ENCODE results near the gene AMMECR1L.
A peak's percentile ranks its signal among the peaks of the same experiment; 100 is the strongest.
"Not testable (repeated sequence)": the region's sequence is repeated elsewhere in the genome, so short reads cannot be mapped to it uniquely, and the experiment has no call there.

AMMECR1L gene

GRCh38 chr2:127897531-127898211 lies 11.9 kb upstream of the AMMECR1L start:
- no peak overlapping the region for H3K27ac Mint-ChIP-seq
- no peaks in the 10 kb centered on the region for H3K9me3 Mint-ChIP-seq (ENCODE audit: low read depth)
- no peaks in the 10 kb centered on the region for H3K27me3 Mint-ChIP-seq
- H3K36me3 Mint-ChIP-seq: no peaks in the 10 kb centered on the region
- no peak overlapping the region for H3K4me3 Mint-ChIP-seq
- H3K4me1 Mint-ChIP-seq (ENCODE audit: low read depth): no peaks in the 10 kb centered on the region

- Mint-ChIP-seq H3K27me3 (no peaks in the 10 kb centered on the region), H3K27ac (no peak overlapping the region), H3K4me3 (no peak overlapping the region), H3K36me3 (no peaks in the 10 kb centered on the region), H3K4me1 (ENCODE audit: low read depth) (peaks cover 15% of the 10 kb centered on the region), H3K9me3 (ENCODE audit: low read depth) (no peaks in the 10 kb centered on the region)
These were observed 7.7 kb upstream of the AMMECR1L start for GRCh38 chr2:127893494-127893893.

DNA sequence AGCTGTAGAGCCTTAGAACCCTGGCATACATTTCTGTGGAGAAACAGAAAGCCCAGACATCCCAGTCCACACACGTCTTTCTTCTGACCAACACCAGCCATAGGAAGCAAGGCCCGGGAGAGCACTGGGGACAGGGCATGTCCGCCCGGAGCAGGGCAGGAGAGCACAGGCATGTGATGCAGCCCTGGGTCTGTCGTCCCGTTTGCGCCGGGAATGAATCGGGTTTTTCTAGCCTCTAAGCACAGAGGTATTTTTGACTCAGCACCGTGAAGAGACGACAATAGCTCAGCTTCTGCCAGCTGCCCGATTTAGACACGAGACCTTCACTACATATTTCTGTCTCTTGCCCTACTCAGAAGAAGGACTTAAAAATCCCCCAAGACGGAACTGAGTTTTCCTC lies 7.3 kb upstream of the AMMECR1L start:
- Mint-ChIP-seq H3K27ac (no peak overlapping the region), H3K36me3 (no peaks in the 10 kb centered on the region), H3K27me3 (no peaks in the 10 kb centered on the region), H3K9me3 (ENCODE audit: low read depth) (no peaks in the 10 kb centered on the region), H3K4me3 (no peak overlapping the region), H3K4me1 (ENCODE audit: low read depth) (peaks cover 18% of the 10 kb centered on the region)

DNA sequence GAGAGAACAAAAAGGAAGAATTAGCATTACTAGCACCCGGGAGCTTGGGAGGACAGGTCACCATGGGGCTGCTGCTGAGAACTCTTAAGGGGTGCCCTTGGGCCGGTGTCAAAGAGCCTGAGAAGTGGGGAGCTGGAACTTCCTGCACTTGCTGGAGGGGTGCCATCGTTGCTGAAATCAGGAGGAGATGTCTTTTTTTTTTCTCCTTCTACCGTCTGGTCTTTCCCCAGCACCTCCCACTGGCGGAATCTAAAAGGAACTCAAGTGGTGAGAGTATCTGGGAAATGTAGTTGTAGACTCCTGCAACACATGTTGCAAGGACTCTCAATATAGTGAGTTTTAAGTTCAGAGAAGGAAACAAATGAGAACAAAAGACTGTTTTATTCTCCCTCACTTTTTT lies 6.1 kb upstream of the AMMECR1L start:
- Mint-ChIP-seq H3K4me1 (ENCODE audit: low read depth) (peaks cover 30% of the 10 kb centered on the region), H3K36me3 (no peaks in the 10 kb centered on the region), H3K9me3 (ENCODE audit: low read depth) (no peaks in the 10 kb centered on the region), H3K27ac (no peak overlapping the region), H3K4me3 (no peak overlapping the region), H3K27me3 (no peaks in the 10 kb centered on the region)

GRCh38 chr2:127890756-127891155 lies 5.0 kb upstream of the AMMECR1L start:
- not testable (repeated sequence) for H3K36me3 Mint-ChIP-seq
- peaks cover 30% of the 10 kb centered on the region for H3K4me1 Mint-ChIP-seq (ENCODE audit: low read depth)

GRCh38 chr2:127888772-127889171 lies 3.0 kb upstream of the AMMECR1L start:
- no peaks in the 10 kb centered on the region for H3K9me3 Mint-ChIP-seq (ENCODE audit: low read depth)
- H3K27ac Mint-ChIP-seq: peak overlapping the region; percentile 68
- H3K27me3 Mint-ChIP-seq: no peaks in the 10 kb centered on the region

More at GRCh38 chr2:127890756-127891155, 5.0 kb upstream of the AMMECR1L start:
- H3K4me3 Mint-ChIP-seq; H3K27me3 Mint-ChIP-seq; H3K9me3 Mint-ChIP-seq (ENCODE audit: low read depth); H3K27ac Mint-ChIP-seq: not testable (repeated sequence)

GRCh38 chr2:127887776-127888130 lies 2.0 kb upstream of the AMMECR1L start:
- peak overlapping the region; percentile 91 for H3K27ac Mint-ChIP-seq
- peaks cover 49% of the 10 kb centered on the region for H3K4me1 Mint-ChIP-seq (ENCODE audit: low read depth)
- H3K36me3 Mint-ChIP-seq: peaks cover 4% of the 10 kb centered on the region
- no peaks in the 10 kb centered on the region for H3K27me3 Mint-ChIP-seq
- H3K4me3 Mint-ChIP-seq: peak overlapping the region; percentile 91
- H3K9me3 Mint-ChIP-seq (ENCODE audit: low read depth): no peaks in the 10 kb centered on the region

More at GRCh38 chr2:127888772-127889171, 3.0 kb upstream of the AMMECR1L start:
- Mint-ChIP-seq H3K4me1 (ENCODE audit: low read depth) (peaks cover 43% of the 10 kb centered on the region), H3K36me3 (peaks cover 4% of the 10 kb centered on the region), H3K4me3 (no peak overlapping the region)

GRCh38 chr2:127887082-127887775 lies 1.5 kb upstream of the AMMECR1L start:
- Mint-ChIP-seq H3K36me3 (peaks cover 4% of the 10 kb centered on the region), H3K9me3 (ENCODE audit: low read depth) (no peaks in the 10 kb centered on the region), H3K27ac (peak overlapping the region; percentile 91), H3K4me1 (ENCODE audit: low read depth) (peaks cover 52% of the 10 kb centered on the region), H3K27me3 (no peaks in the 10 kb centered on the region), H3K4me3 (peak overlapping the region; percentile 91)

GRCh38 chr2:127886593-127886935 lies 808 bp upstream of the AMMECR1L start:
- H3K27ac Mint-ChIP-seq; H3K27me3 Mint-ChIP-seq; H3K9me3 Mint-ChIP-seq (ENCODE audit: low read depth); H3K36me3 Mint-ChIP-seq: not testable (repeated sequence)
- H3K4me1 Mint-ChIP-seq (ENCODE audit: low read depth): peaks cover 54% of the 10 kb centered on the region
- H3K4me3 Mint-ChIP-seq: peak overlapping the region; percentile 91

DNA sequence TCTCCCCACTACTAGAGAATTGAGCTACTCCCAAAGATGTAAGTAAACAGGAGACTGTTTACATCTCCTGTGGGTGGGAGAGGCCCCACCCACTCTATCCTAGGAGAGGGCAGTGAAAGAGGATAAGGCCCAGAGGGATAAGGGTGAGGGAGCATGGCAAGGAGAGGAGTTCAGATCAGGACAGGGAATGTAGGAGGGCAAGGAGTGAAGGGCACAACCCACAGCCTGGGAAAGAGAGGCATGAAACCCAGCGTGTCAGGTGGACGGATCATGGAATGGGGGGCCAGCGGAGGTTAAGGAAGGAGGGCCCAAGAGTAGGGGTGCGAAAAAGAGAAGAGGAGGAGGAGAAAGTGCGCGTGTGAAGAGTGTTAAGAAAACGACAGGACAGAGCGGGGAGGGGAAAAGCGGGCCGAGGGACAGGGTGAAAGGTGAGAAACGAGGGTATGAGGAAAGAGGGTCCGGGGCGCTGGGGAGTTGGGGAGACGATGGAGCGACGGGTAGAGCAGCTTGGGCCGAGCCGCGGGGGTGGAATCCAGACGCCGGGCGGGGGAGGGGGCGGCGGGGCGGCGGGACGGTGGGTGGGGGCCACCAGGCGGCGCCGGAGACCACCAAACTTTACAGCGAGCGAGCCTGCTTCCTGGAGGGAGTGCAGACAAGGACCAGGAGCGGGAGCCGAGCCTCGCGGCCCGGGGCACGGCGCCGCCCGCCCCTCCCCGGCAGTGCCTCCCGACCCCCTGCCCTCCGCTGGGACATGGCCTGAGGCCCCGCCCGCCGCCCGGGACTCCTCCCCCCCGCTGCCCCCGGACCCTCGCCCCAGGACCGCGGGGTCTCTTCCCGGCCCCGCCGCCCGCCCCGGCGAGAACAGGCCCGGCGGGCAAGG lies 655 bp downstream of the AMMECR1L start:
- Mint-ChIP-seq H3K27ac (peak overlapping the region; percentile 72), H3K4me1 (ENCODE audit: low read depth) (peaks cover 61% of the 10 kb centered on the region), H3K4me3 (peak overlapping the region; percentile 95)
- not testable (repeated sequence) for H3K36me3 Mint-ChIP-seq; H3K9me3 Mint-ChIP-seq (ENCODE audit: low read depth); H3K27me3 Mint-ChIP-seq

DNA sequence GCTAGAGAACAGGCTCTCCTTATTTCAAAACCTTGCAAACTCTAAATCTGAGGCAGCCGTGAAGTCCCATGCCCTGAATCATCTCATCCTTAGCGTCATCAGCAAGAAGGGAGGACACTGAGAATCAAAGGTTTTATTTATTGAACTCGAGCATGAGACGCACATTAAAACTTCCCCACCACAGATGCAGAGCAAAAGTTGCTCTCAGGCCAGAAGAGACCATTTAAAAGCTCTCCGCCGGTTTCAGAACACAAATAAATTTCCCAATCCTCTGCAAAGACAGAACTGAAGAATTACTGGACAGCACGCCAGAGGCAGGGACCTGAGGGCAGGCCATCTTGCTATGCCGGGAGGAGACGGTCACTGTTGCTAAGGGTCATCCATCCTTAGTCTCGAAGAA lies 1.3 kb downstream of the AMMECR1L start:
- H3K36me3 Mint-ChIP-seq: peaks cover 11% of the 10 kb centered on the region
- peaks cover 66% of the 10 kb centered on the region for H3K4me1 Mint-ChIP-seq (ENCODE audit: low read depth)
- no peaks in the 10 kb centered on the region for H3K9me3 Mint-ChIP-seq (ENCODE audit: low read depth)
- H3K27me3 Mint-ChIP-seq: no peaks in the 10 kb centered on the region
- peak overlapping the region; percentile 72 for H3K27ac Mint-ChIP-seq
- H3K4me3 Mint-ChIP-seq: peak overlapping the region; percentile 95

- Mint-ChIP-seq H3K4me1 (ENCODE audit: low read depth) (peaks cover 72% of the 10 kb centered on the region), H3K27ac (no peak overlapping the region), H3K36me3 (peaks cover 11% of the 10 kb centered on the region), H3K27me3 (no peaks in the 10 kb centered on the region), H3K4me3 (no peak overlapping the region), H3K9me3 (ENCODE audit: low read depth) (no peaks in the 10 kb centered on the region)
These were observed 5.9 kb downstream of the AMMECR1L start for GRCh38 chr2:127879899-127880298.

DNA sequence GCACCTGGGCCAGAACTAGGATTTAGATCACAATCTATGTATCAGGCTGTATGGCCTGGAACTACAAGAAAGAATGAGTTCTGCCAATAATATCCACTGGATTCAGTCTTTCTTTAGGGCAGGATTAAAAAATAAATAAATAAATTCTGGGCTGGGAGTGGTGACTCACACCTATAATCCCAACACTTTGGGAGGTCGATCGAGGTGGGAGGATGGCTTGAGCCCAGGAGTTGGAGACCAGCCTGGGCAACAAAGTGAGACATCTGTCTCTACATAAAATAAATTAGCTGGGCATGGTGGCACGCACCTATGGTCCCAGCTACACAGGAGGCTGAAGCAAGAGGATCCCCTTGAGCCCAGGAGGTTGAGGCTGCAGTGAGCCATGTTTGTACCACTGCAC lies 8.1 kb downstream of the AMMECR1L start:
- Mint-ChIP-seq H3K9me3 (ENCODE audit: low read depth) (no peaks in the 10 kb centered on the region), H3K27ac (no peak overlapping the region), H3K27me3 (no peaks in the 10 kb centered on the region), H3K4me3 (no peak overlapping the region), H3K36me3 (peaks cover 7% of the 10 kb centered on the region), H3K4me1 (ENCODE audit: low read depth) (peaks cover 65% of the 10 kb centered on the region)

DNA sequence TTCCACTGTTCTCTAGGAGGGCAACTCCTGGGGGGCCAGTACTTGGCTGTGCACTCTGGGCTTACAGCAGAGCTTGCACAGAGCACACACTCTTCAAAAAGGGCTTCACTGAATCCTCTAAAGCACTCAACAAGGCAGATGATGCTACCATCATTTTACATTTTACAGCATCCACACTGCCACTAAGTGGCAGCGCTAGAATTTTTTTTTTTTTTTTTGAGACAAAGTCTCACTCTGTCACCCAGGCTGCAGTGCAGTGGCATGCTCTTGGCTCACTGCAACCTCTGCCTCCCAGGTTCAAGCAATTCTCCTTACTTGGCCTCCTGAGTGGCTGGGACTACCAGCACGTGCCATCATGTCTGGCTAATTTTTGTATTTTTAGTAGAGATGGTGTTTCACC lies 8.6 kb downstream of the AMMECR1L start:
- Mint-ChIP-seq H3K27ac (no peak overlapping the region), H3K27me3 (no peaks in the 10 kb centered on the region), H3K9me3 (ENCODE audit: low read depth) (no peaks in the 10 kb centered on the region), H3K4me3 (no peak overlapping the region), H3K4me1 (ENCODE audit: low read depth) (peaks cover 62% of the 10 kb centered on the region), H3K36me3 (peaks cover 7% of the 10 kb centered on the region)
